ENCODE measurements around the gene SH3D21. TPM values are rescaled to one million over a fixed set of nuclear protein-coding genes. Genes with fewer than 3 reads are reported as not detected.

Gene SH3D21
- total and polyA plus RNA-seq, 4 donors: 9.0 to 16.6 (median 11.7) TPM

- Histone ChIP-seq H3K27me3 (ENCODE audit: control insufficient read depth in 3 of 3, insufficient read depth in 3 of 3, low read length in 2 of 3) (no peaks in the 10 kb centered on the region), H3K9ac (ENCODE audit: insufficient read depth in 1 of 2, low read length in 2 of 2) (no peak overlapping the region), H3K27ac (ENCODE audit: low read depth in 1 of 2, low read length in 1 of 2) (peak overlapping the region in 1 of 2 donors; percentile 78), H3K9me3 (ENCODE audit: control insufficient read depth in 4 of 4, insufficient read depth in 3 of 4, low read length in 3 of 4) (no peaks in the 10 kb centered on the region), H3K36me3 (ENCODE audit: control insufficient read depth in 4 of 4, insufficient read depth in 4 of 4, low read length in 4 of 4) (peaks cover 0 to 7% (median 3%) of the 10 kb centered on the region in 4 donors), H3K4me3 (no peak overlapping the region), H3K4me1 (ENCODE audit: control insufficient read depth in 5 of 5, insufficient read depth in 5 of 5, low read length in 5 of 5) (peaks cover 0 to 45% (median 19%) of the 10 kb centered on the region in 5 donors)
- ATAC-seq (ENCODE audit: insufficient read depth, low FRiP score): no peak
- TF ChIP-seq CTCF (IDR thresholded peaks at IDR 0.05; ENCODE audit: control extremely low read depth, extremely low read depth): no peak
- 16 to 36% methylated on average over 16 of the region's 16 CpGs for WGBS, 2 donors
- DNase-seq: peak; percentile 49 to 63 (median 50)
Measured at GRCh38 chr1:36320291-36320761, 14.2 kb downstream of the SH3D21 start.

GRCh38 chr1:36320767-36321118, 14.6 kb downstream of the SH3D21 start:
- peaks cover 0 to 41% (median 19%) of the 10 kb centered on the region in 5 donors for H3K4me1 ChIP-seq (ENCODE audit: control insufficient read depth in 5 of 5, insufficient read depth in 5 of 5, low read length in 5 of 5)
- no peak for DNase-seq
- H3K9me3 ChIP-seq (ENCODE audit: control insufficient read depth in 4 of 4, insufficient read depth in 3 of 4, low read length in 3 of 4): no peaks in the 10 kb centered on the region
- no peaks in the 10 kb centered on the region for H3K27me3 ChIP-seq (ENCODE audit: control insufficient read depth in 3 of 3, insufficient read depth in 3 of 3, low read length in 2 of 3)
- H3K4me3 ChIP-seq: peak overlapping the region; percentile 25
- WGBS, 2 donors: 18 to 26% methylated on average over 22 to 23 of the region's 23 CpGs
- no peak for ATAC-seq (ENCODE audit: insufficient read depth, low FRiP score)
- H3K27ac ChIP-seq (ENCODE audit: low read depth in 1 of 2, low read length in 1 of 2): peak overlapping the region in 1 of 2 donors; percentile 78
- H3K36me3 ChIP-seq (ENCODE audit: control insufficient read depth in 4 of 4, insufficient read depth in 4 of 4, low read length in 4 of 4): peaks cover 0 to 7% (median 3%) of the 10 kb centered on the region in 4 donors
- no peak overlapping the region for H3K9ac ChIP-seq (ENCODE audit: insufficient read depth in 1 of 2, low read length in 2 of 2)
- no peak for TF ChIP-seq CTCF (IDR thresholded peaks at IDR 0.05; ENCODE audit: control extremely low read depth, extremely low read depth)

- H3K4me1 ChIP-seq (ENCODE audit: control insufficient read depth in 5 of 5, insufficient read depth in 5 of 5, low read length in 5 of 5): peaks cover 0 to 38% (median 19%) of the 10 kb centered on the region in 5 donors
- DNase-seq (peak; percentile 96 to 97 (median 97)), ATAC-seq (ENCODE audit: insufficient read depth, low FRiP score) (peak; percentile 72)
- no peaks in the 10 kb centered on the region for H3K9me3 ChIP-seq (ENCODE audit: control insufficient read depth in 4 of 4, insufficient read depth in 3 of 4, low read length in 3 of 4)
- no peak overlapping the region for H3K9ac ChIP-seq (ENCODE audit: insufficient read depth in 1 of 2, low read length in 2 of 2)
- 26 to 29% methylated on average over 59 of the region's 59 CpGs for WGBS, 2 donors
- peak overlapping the region; percentile 25 for H3K4me3 ChIP-seq
- H3K27me3 ChIP-seq (ENCODE audit: control insufficient read depth in 3 of 3, insufficient read depth in 3 of 3, low read length in 2 of 3): no peaks in the 10 kb centered on the region
- H3K36me3 ChIP-seq (ENCODE audit: control insufficient read depth in 4 of 4, insufficient read depth in 4 of 4, low read length in 4 of 4): peaks cover 0 to 7% (median 3%) of the 10 kb centered on the region in 4 donors
- no peak for TF ChIP-seq CTCF (IDR thresholded peaks at IDR 0.05; ENCODE audit: control extremely low read depth, extremely low read depth)
- peak overlapping the region; percentile 12 to 78 for H3K27ac ChIP-seq (ENCODE audit: low read depth in 1 of 2, low read length in 1 of 2)
Measured at GRCh38 chr1:36321119-36321951, 15.2 kb downstream of the SH3D21 start.

Measured in lung (tissue), 12 donors.